Measurements from ENCODE around the gene PTPRE.

- TF ChIP-seq POLR2AphosphoS5 (IDR thresholded peaks at IDR 0.05; ENCODE audit: low read depth, low read length): no peak
- TF ChIP-seq POLR2A (IDR thresholded peaks at IDR 0.05; ENCODE audit: low read depth, low read length): no peak
- TF ChIP-seq TAF1 (IDR thresholded peaks at IDR 0.05; ENCODE audit: low read depth, low read length): no peak
Observed at GRCh38 chr10:128024426-128024825, 117.5 kb downstream of the PTPRE start.
